HG02840 (cell line): Measurements from ENCODE around the gene AK2.
"Not testable (repeated sequence)": the region's sequence is repeated elsewhere in the genome, so short reads cannot be mapped to it uniquely, and the experiment has no call there.

Experiments
- ATAC-seq: cut with Tn5 transposase; IDR thresholded peaks from one replicate; pipeline ENCODE4 v1.9.1; 2021; ENCODE audit warnings: mild to moderate bottlenecking, moderate library complexity, moderate number of reproducible peaks; ENCODE audit not compliant: unreplicated experiment, low FRiP score

The AK2 gene

GRCh38 chr1:33055210-33056008 lies 18.7 kb upstream of the AK2 start:
- ATAC-seq = no peak

- ATAC-seq = no peak
Observed at GRCh38 chr1:33050221-33051076, 13.8 kb upstream of the AK2 start.

- no peak for ATAC-seq
Observed at GRCh38 chr1:33049371-33049770, 12.7 kb upstream of the AK2 start.

- ATAC-seq = no peak
Observed at GRCh38 chr1:33048426-33048825, 11.7 kb upstream of the AK2 start.

GRCh38 chr1:33047839-33048305 lies 11.2 kb upstream of the AK2 start:
- ATAC-seq = no peak

GRCh38 chr1:33047290-33047689 lies 10.6 kb upstream of the AK2 start:
- ATAC-seq = no peak

GRCh38 chr1:33046234-33046633 lies 9.6 kb upstream of the AK2 start:
- not testable (repeated sequence) for ATAC-seq

GRCh38 chr1:33045814-33046213 lies 9.1 kb upstream of the AK2 start:
- no peak for ATAC-seq

- ATAC-seq = no peak
Observed at GRCh38 chr1:33045246-33045645, 8.6 kb upstream of the AK2 start.

GRCh38 chr1:33043267-33044092 lies 6.8 kb upstream of the AK2 start:
- ATAC-seq = no peak

GRCh38 chr1:33042831-33043230 lies 6.1 kb upstream of the AK2 start:
- ATAC-seq = no peak

- ATAC-seq = no peak
Observed at GRCh38 chr1:33041026-33041425, 4.3 kb upstream of the AK2 start.

GRCh38 chr1:33039840-33040239 lies 3.2 kb upstream of the AK2 start:
- no peak for ATAC-seq

GRCh38 chr1:33036051-33036525 lies 595 bp downstream of the AK2 start:
- peak; percentile 15 for ATAC-seq

GRCh38 chr1:33032126-33032869 lies 4.4 kb downstream of the AK2 start:
- no peak for ATAC-seq

GRCh38 chr1:33031506-33031905 lies 5.2 kb downstream of the AK2 start:
- no peak for ATAC-seq

- no peak for ATAC-seq
Observed at GRCh38 chr1:33030575-33030974, 6.1 kb downstream of the AK2 start.

GRCh38 chr1:33029921-33030320 lies 6.8 kb downstream of the AK2 start:
- no peak for ATAC-seq

- ATAC-seq = no peak
Observed at GRCh38 chr1:33029209-33029608, 7.5 kb downstream of the AK2 start.

- ATAC-seq = no peak
Observed at GRCh38 chr1:33025761-33026160, 10.9 kb downstream of the AK2 start.
